Stimulated activated CD4-positive, alpha-beta T cell treated with anti-CD3 and anti-CD28 coated beads, Interleukin-2, amount 100 ng/mL, for 24 hours (primary cell): Measurements from ENCODE around the gene PAWR.
"Not testable (repeated sequence)": the region's sequence is repeated elsewhere in the genome, so short reads cannot be mapped to it uniquely, and the experiment has no call there.

Experiments
- DNase-seq, 2 donors: peaks; one replicate each; pipeline ENCODE4 v3.0.0-alpha.2; 2020

Gene PAWR

GRCh38 chr12:79547044-79547734 is 143.6 kb downstream of the PAWR start:
- DNase-seq: no peak

- DNase-seq: no peak
These were observed 144.2 kb downstream of the PAWR start for GRCh38 chr12:79546466-79547043.

- not testable (repeated sequence) for DNase-seq
These were observed 146.3 kb downstream of the PAWR start for GRCh38 chr12:79544439-79544838.

GRCh38 chr12:79537675-79538074 is 153.1 kb downstream of the PAWR start:
- no peak for DNase-seq

GRCh38 chr12:79535751-79536150 is 155.0 kb downstream of the PAWR start:
- no peak for DNase-seq
